Neural cell (in vitro differentiated cells): ENCODE data around the gene TCF23.

Experiments
- EZH2 ChIP-seq: fragments of 200-600, 300-800 bp; shearing (Covaris generic), sonication (generic); IDR thresholded peaks from 2 replicates; pipeline ENCODE4 v1.6.1; 2014; ENCODE audit warnings: antibody characterized with exemption, low read length, borderline replicate concordance, mild to moderate bottlenecking; ENCODE audit not compliant: insufficient read depth, poor library complexity, severe bottlenecking
- POLR2AphosphoS5 ChIP-seq: IDR thresholded peaks from 2 replicates; pipeline ENCODE4 v1.6.1; 2012
- TAF1 ChIP-seq: IDR thresholded peaks from 2 replicates; pipeline ENCODE4 v1.6.1; 2012; ENCODE audit warnings: low read depth
- TF ChIP-seq, protein P1 (sequence below): fragments of 450-650 bp; IDR thresholded peaks from 2 replicates; pipeline ENCODE4 v1.5.1; 2014; ENCODE audit warnings: antibody characterized with exemption, mild to moderate bottlenecking, moderate library complexity; ENCODE audit not compliant: poor library complexity, severe bottlenecking

DNA sequence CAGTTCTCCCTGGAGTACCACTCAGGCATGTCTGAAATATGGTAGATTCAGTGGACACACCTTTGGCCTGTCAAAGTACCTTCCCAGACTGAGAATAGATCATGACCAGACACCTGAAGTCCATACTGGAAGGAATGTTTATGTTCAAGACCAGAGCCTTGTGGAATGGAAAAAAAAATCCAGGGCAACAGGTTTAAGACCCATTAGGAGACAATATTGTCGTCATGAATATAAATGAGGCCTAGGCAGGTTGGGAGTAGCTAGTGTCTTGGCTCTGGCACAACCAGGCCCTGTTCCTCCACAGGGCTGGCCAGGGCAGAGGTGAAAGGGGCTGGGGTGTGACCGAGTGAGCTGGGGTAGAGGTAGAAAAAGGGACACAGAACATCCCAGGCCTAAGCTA lies 49.8 kb downstream of the TCF23 start:
- TF ChIP-seq, protein P1, sequence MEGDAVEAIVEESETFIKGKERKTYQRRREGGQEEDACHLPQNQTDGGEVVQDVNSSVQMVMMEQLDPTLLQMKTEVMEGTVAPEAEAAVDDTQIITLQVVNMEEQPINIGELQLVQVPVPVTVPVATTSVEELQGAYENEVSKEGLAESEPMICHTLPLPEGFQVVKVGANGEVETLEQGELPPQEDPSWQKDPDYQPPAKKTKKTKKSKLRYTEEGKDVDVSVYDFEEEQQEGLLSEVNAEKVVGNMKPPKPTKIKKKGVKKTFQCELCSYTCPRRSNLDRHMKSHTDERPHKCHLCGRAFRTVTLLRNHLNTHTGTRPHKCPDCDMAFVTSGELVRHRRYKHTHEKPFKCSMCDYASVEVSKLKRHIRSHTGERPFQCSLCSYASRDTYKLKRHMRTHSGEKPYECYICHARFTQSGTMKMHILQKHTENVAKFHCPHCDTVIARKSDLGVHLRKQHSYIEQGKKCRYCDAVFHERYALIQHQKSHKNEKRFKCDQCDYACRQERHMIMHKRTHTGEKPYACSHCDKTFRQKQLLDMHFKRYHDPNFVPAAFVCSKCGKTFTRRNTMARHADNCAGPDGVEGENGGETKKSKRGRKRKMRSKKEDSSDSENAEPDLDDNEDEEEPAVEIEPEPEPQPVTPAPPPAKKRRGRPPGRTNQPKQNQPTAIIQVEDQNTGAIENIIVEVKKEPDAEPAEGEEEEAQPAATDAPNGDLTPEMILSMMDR = no peak
- no peak for TF ChIP-seq EZH2
- no peak for TF ChIP-seq POLR2AphosphoS5
- TF ChIP-seq TAF1 = no peak
